ENCODE results near the gene MED31. TPM values are rescaled to one million over a fixed set of nuclear protein-coding genes. Genes with fewer than 3 reads are reported as not detected.
A peak's percentile ranks its signal among the peaks of the same experiment; 100 is the strongest.
"Not testable (repeated sequence)": the region's sequence is repeated elsewhere in the genome, so short reads cannot be mapped to it uniquely, and the experiment has no call there.

The MED31 gene
- total RNA-seq, 1 donor: 12.3 TPM

- no peak for DNase-seq (ENCODE audit: low read depth)
- TF ChIP-seq, protein P1, sequence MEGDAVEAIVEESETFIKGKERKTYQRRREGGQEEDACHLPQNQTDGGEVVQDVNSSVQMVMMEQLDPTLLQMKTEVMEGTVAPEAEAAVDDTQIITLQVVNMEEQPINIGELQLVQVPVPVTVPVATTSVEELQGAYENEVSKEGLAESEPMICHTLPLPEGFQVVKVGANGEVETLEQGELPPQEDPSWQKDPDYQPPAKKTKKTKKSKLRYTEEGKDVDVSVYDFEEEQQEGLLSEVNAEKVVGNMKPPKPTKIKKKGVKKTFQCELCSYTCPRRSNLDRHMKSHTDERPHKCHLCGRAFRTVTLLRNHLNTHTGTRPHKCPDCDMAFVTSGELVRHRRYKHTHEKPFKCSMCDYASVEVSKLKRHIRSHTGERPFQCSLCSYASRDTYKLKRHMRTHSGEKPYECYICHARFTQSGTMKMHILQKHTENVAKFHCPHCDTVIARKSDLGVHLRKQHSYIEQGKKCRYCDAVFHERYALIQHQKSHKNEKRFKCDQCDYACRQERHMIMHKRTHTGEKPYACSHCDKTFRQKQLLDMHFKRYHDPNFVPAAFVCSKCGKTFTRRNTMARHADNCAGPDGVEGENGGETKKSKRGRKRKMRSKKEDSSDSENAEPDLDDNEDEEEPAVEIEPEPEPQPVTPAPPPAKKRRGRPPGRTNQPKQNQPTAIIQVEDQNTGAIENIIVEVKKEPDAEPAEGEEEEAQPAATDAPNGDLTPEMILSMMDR (IDR thresholded peaks at IDR 0.05; ENCODE audit: insufficient read depth, low read length): no peak
- no peak overlapping the region for H3K4me3 ChIP-seq (ENCODE audit: low read depth, low read length)
These were observed 16.1 kb upstream of the MED31 start for GRCh38 chr17:6667516-6667915.

- DNase-seq (ENCODE audit: low read depth): no peak
- TF ChIP-seq, protein P1 (IDR thresholded peaks at IDR 0.05; ENCODE audit: insufficient read depth, low read length): no peak
- H3K4me3 ChIP-seq (ENCODE audit: low read depth, low read length): no peak overlapping the region
These were observed 15.2 kb upstream of the MED31 start for GRCh38 chr17:6666557-6666956.

- TF ChIP-seq, protein P1 (IDR thresholded peaks at IDR 0.05; ENCODE audit: insufficient read depth, low read length): peak; percentile 95
- H3K4me3 ChIP-seq (ENCODE audit: low read depth, low read length): no peak overlapping the region
- DNase-seq (ENCODE audit: low read depth): peak; percentile 88
These were observed 14.7 kb upstream of the MED31 start for GRCh38 chr17:6666077-6666521.

- not testable (repeated sequence) for H3K4me3 ChIP-seq (ENCODE audit: low read depth, low read length); DNase-seq (ENCODE audit: low read depth)
These were observed 11.8 kb upstream of the MED31 start for GRCh38 chr17:6663200-6663599.

- no peak for DNase-seq (ENCODE audit: low read depth)
- TF ChIP-seq, protein P1 (IDR thresholded peaks at IDR 0.05; ENCODE audit: insufficient read depth, low read length): no peak
- no peak overlapping the region for H3K4me3 ChIP-seq (ENCODE audit: low read depth, low read length)
These were observed 10.1 kb upstream of the MED31 start for GRCh38 chr17:6661464-6661848.

DNA sequence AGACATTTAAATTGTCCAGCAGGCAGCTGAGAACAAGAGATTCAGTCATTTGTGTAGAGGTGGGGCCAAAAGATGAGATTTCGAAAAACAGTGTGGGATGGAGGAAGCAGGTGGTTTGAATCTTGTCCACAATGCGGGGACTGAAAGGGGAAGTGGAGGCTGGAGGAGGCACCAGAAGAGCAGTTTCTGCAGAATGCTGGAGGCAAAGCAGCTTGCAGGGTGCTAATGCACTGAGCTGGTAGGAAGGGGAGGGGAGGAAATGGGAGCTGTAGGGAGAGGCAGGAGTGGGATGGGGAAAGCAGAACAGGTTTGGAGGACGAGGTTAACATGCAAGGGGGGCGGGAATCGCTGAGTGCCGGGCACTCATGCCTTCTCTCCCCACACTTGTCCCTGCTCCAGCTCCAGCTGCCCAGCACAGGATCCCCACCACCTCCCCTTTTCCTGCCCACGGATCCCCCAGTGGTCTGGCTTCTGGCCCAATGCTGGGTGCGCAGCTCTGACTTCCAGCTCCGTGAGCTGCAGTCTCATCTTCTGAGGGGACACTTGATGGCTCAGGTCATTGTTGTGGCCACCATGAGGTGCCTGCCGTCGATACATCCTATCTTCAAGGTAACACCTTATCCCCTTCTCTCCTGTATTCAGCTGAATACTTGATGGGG, 9.5 kb upstream of the MED31 start:
- no peak overlapping the region for H3K4me3 ChIP-seq (ENCODE audit: low read depth, low read length)
- no peak for DNase-seq (ENCODE audit: low read depth)
- TF ChIP-seq, protein P1 (IDR thresholded peaks at IDR 0.05; ENCODE audit: insufficient read depth, low read length): no peak

DNA sequence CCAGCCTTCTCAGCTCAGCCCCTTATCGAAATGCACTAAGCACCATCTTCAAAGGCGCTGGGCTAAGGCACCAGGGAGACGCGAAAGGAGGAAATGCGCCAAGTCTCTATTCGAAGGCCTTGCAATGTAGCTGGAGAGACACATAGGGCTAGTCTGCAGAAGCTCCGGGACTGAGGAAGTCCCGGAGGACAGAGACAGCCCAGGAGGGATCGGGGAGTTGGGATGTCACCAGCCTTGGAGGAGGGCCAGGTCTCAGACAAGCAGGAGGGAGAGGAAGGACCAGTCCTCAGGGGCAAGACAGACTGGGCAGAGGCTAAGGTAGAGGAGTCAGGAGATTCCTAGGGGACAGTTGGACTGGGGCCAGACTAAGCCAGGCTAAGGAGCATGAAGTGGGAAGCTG, 8.7 kb upstream of the MED31 start:
- no peak overlapping the region for H3K4me3 ChIP-seq (ENCODE audit: low read depth, low read length)
- DNase-seq (ENCODE audit: low read depth): no peak
- TF ChIP-seq, protein P1 (IDR thresholded peaks at IDR 0.05; ENCODE audit: insufficient read depth, low read length): no peak

DNA sequence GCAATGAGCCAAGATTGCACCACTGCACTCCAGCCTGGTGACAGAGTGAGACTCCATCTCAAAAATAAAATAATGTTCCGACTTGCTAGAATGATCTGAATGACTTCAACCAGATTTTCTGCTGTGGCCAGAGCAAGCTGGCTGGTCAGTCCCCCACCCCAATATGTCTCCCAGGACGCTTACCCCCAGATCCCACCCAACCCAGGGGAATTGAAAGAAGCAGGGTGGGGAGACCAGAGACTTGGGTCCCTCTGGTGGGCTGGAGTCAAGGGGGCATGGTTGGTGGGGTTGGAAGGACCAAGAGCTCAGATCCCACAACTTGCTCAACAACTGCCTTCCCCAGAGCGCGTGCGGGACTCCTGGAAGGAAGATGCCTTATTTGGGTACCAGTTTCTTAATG, 7.0 kb upstream of the MED31 start:
- not testable (repeated sequence) for H3K4me3 ChIP-seq (ENCODE audit: low read depth, low read length); DNase-seq (ENCODE audit: low read depth)
